Retina (tissue), 1 donor: ENCODE data around the gene APP.

Experiments used
- DNase-seq: peaks from one replicate; pipeline ENCODE4 v3.0.0-alpha.2; 2016

APP gene

DNA sequence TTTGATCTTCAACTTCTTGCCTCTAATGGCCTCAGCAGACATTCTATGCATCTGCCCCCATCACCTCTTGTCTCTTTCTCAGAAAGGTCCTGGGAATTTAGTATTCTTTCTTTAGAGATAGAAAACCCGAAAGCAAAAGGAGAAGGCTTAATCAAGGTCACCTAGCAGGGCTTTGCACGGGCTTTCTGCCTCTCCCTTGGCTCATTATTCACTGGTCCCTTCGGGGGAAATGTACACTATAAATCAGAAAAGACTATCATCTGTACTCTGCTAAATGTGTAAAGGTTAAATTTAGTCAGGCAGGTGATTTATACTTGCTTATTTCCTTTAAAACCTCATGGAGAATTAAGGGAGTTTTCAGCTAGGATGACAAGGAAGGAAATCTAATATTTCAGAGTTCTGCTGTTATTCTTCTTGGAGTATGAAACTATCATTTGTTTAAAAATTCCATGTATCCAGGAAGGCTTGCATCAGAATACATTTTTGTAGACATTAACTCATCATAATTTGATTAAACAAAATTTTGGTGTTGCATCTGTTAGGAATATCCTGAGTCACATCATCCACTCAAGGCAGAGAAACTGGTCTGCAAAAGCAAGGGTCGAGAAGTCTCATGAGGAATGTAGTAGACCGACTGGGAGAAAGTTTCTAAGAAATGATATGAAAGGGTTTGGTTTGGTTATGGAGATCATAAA is 311.2 kb downstream of the APP start:
- DNase-seq, result no peak

DNA sequence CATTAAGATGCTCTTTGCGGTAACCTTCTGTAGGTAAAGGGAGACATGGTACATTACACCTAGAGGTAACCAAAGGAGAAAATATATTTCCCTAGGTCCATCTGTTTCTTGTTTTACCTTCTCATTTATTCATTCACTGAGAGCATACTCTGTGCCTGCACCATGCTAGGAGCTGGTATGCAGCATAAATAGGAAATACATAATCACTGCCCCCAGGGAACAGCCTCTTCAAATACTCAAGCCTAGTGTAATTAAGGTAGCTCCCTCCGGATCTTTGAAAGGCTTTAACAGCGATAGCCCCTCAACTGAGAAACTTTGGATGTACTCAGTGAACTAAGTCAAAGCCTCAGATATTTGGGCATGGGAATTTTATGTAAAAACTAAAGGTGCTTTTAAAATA is 312.2 kb downstream of the APP start:
- no peak for DNase-seq

DNA sequence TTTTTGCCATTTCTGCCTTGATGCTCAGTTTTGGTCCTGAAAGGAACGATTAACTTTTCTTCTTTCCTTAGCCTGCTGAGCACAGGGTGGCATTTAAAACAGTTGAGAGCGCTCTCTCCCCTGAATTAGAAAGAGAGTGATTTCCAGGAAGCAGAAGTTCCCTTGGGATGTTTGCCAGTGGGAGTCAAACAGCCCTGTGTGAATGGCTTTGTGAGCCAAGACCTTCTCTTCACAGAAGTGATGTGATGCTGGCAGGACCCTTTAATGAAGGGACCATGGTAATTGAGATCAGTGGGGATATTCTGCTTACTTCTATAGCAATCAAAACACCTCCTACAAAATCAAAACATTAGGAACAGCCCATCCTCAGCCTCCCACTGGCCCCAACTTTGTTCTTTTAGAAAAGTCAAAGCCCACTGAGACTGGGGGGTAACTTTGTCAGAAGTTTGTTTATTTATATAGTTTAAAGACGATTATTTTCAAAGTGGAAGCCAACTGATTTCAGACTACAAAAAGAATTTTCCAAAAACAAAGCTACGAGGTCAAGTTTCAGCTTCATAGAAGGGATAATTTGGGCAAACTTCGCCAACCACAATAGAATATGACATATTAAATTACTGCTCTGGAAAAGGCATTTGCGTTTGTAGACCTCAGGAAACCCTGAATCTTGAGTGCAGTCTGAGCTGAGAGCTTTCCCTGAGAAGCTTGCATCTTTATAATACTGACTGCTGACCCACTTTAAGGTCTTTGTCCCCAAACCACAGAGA is 313.1 kb downstream of the APP start:
- DNase-seq, result no peak

DNA sequence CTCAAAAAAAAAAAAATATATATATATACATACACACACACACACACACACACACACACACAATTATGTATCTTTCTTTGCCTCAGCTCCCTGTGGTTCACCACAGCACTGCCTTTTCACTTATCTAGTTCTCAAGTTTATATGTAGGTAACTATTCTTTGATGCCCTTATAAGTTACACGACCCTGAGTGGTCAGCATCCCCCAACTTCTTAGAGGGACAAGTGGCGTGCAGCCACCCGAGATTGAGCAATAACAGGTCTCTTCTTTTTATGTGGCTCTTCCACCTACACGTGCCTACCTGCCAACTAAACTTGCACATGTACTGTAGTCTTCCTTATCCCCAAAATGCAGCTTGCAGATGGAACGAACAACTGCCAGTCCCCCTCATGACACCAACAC is 315.0 kb downstream of the APP start:
- DNase-seq, result no peak

DNA sequence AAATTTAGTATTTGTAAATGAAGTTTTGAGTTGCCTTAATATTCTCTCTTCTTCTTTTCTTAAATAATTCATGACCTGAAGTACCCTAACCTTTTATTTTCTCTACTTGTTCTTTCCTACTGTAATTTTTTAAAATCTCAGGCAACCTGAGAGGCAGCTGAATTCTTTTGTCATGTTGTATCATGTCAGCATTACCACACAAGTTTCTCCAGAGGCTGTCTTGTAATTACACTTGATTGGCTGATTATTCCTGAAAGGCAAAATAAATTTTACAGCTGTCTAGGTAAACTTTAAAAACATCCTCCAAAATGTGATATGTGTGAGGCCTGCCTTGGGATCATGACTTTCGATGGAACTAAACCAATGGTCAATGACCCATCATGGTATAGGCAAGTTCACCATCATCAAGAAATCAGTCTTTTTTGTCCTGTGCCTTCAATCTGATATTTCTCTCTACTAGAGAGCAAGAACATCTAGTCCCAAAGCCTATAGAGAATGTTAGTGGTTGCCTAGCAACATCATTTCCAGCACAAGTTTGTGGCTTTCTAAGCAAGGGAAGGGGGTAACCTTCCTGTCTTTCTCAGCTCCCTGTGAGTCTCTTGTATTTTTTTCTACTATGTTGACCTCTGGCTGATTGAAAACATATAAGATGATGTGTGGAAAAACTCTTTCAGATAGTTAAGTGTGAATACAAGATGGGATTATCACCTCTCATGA is 320.3 kb downstream of the APP start:
- DNase-seq, result no peak

DNA sequence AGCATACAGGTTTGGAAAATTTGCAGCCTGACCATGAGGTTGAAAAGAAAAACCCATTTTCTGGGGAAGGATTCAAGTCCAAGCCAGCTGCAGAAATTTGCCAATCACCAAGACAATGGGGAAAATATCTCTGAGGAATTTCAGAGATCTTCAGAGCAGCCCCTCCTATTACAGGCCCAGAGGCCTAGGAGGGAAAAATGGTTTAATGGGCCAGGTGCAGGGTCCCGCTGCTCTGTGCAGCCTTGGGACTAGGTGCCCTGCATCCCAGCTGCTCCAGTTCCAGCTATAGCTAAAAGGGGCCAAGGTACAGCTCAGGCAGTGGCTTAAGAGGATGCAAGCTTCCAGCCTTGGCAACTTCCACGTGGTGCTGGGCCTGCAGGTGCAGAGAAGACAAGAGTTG is 322.3 kb downstream of the APP start:
- no peak for DNase-seq

DNA sequence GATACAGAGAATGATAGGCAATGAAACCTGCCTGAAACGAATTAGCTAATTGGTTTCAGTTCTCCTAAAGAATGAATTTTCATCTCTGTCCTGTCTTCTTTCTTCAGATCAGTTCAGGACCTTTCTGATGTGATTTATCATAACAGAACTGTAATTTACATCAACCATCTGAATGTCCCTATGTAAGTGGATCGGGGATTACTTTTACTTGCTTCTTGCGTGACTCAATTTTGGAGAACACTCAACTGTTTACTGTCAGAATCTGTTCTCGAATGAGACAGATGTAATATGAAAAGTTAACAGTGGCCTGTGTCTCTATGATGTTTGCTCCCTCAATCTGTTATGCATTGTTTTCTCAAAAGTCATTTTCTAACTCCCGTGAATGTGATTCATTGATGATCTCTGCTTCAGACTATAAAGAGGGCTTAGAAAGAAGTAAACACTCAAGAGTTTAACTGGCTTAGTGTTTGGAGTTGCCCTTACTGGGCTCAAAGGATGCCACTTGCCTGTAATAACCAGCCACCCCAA is 324.8 kb downstream of the APP start:
- no peak for DNase-seq

DNA sequence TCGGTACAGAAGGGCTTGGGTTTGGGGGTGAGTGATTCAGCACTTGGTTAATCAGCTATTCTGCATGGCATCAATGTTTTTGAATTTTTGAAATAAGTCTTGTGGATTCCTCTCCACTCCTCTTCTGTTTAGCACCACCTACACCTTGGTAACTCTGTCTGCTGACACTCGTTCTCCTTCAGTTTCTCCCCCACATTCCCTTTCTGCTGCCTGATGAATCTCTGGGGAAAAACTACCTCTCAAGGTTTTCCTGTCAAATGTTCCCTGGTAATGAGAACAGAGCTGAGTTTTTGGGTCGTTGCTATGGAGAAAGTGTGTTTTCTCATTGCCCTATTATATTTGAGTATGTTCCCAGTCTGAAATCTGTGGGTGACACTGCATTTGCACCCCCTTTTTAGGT is 327.6 kb downstream of the APP start:
- DNase-seq, result no peak

DNA sequence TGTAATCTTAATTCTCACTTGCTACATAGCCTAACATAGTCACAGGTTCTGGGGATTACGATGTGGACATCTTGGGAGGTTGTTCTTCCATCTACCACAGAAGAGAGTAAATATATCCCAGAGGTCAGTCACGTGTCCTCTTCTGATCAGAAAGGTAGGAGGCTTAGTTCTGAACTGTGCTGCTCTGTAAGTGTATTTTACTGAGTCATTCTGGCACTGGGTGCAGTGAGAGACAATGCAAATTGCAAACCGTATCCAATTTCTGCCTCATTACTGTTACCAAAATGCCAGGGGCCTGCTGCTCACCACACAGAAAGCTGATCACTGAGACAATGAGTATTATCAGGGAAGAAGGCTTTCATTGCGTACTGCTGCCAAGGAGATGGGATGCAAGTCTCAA is 331.8 kb downstream of the APP start:
- DNase-seq, result no peak

DNA sequence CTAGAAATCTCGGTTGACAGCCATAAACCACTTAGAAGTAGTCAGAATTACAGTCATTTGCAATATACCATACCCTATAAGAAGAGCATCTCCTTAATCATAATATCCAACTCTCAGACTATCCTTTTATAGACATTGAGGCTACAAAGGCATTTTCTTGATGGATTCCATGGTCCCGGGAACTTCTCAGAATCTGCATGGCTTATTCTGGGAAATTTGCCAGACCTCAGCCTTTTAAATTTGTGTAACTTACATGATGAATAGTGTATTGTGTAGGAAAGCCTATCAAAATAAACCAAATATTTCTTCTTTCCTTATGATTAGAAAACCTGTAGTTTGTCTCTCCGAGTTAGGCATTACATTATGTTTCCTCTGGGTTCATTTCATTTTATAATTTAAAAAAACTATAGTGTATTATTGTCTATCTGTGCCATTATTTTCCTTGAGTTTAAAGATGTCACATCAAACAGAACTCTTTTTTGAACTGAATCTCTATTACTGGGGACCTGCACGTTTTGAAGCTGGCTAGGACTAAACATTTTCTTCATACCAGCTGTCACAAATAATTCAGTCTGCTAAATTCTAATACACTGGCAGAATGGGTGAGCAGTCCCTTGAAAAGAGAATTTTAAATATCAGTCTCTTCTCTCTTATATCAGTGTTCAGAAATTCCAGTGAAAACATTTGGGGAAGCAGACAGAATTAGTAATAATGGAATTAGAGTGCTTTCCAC is 332.9 kb downstream of the APP start:
- DNase-seq, result no peak

DNA sequence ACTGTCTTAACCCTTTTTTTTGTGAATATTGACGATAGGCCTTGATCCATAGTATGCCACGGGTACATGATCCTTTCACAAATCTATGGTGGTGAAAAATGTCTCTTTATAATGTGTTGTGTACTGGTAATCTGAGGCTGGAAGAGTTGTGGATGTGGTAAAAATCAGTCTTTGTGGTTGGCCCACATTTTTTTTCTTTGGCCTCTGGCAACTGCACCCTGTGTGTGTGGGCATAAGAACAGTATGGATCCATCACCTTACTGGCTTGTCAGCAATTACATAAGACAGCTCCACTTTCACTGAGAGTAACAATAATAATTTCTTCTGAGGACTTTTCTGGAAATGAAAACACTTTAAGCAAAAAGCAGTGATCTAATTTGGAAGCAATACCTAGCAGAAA is 334.2 kb downstream of the APP start:
- DNase-seq, result no peak

DNA sequence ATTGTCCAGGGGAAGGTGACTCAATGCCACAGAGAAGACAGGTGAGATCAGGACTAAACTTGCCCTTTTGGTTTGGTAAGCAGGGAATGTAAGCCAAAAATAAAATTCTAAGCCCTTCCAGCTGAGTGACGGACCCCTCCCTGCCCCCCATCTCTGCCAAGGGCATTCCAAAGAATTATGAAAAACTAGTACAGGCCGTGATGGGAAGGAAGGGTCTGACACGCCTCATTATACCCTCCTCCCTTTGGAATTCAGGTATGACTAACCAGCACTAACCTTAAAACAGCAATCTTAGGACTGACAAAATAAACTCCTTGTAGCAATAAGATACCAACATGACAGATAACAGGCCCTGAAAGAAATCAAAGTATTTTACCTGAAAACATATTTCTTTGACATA is 336.2 kb downstream of the APP start:
- DNase-seq, result no peak

DNA sequence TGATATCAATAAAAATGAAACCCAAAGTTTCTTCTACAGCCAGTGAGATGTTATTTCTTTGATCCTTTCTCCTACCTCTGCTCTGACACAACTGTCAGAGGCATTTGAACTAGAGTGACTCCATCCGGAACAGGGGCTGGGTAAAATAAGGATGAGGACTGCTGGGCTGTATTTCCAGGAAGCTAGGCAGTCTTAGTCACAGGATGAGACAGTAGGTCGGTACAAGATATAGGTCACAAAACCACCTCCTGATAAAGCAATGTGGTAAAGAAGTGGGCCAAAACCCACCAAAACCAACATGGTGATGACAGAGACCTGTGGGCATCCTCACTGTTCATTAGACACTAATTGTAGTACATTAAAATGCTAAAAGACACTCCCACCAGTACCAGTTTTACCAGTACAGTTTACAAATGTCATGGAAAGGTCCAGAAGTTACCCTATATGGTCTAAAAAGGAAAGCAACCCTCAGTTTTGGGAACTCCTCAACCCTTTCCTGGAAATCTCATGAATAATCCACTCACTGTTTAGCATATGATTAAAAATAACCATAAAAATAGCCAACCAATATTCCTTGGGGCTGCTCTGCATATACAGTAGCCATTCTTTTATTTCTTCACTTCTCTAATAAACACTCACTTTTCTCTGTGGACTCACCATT is 339.1 kb downstream of the APP start:
- DNase-seq, result no peak
